DMS 273 (cell line): Measurements from ENCODE around the gene AGPAT3.

Experiments used
- DNase-seq: peaks from one replicate; lab custom pipeline; 2025; ENCODE audit not compliant: unreplicated experiment; lab: John Stamatoyannopoulos, UW

The AGPAT3 gene

GRCh38 chr21:43934716-43935705, 70.0 kb downstream of the AGPAT3 start:
- DNase-seq, result no peak

GRCh38 chr21:43935711-43936110, 70.7 kb downstream of the AGPAT3 start:
- no peak for DNase-seq

- DNase-seq, result no peak
Observed at GRCh38 chr21:43936247-43936967, 71.4 kb downstream of the AGPAT3 start.

GRCh38 chr21:43937051-43937832, 72.2 kb downstream of the AGPAT3 start:
- no peak for DNase-seq

GRCh38 chr21:43937891-43938309, 72.9 kb downstream of the AGPAT3 start:
- no peak for DNase-seq

GRCh38 chr21:43938751-43939442, 73.9 kb downstream of the AGPAT3 start:
- peak; percentile 89 for DNase-seq

- DNase-seq, result no peak
Observed at GRCh38 chr21:43939443-43940328, 74.7 kb downstream of the AGPAT3 start.

- no peak for DNase-seq
Observed at GRCh38 chr21:43940329-43941050, 75.5 kb downstream of the AGPAT3 start.

- DNase-seq, result no peak
Observed at GRCh38 chr21:43942201-43942600, 77.2 kb downstream of the AGPAT3 start.

GRCh38 chr21:43942621-43943020, 77.6 kb downstream of the AGPAT3 start:
- DNase-seq, result no peak

- DNase-seq, result no peak
Observed at GRCh38 chr21:43943512-43944077, 78.6 kb downstream of the AGPAT3 start.

GRCh38 chr21:43944078-43944633, 79.1 kb downstream of the AGPAT3 start:
- DNase-seq, result no peak

GRCh38 chr21:43944757-43945156, 79.7 kb downstream of the AGPAT3 start:
- DNase-seq, result no peak

- DNase-seq, result no peak
Observed at GRCh38 chr21:43948740-43949498, 83.9 kb downstream of the AGPAT3 start.

GRCh38 chr21:43949499-43950208, 84.6 kb downstream of the AGPAT3 start:
- no peak for DNase-seq

- DNase-seq, result no peak
Observed at GRCh38 chr21:43950481-43950880, 85.5 kb downstream of the AGPAT3 start.

GRCh38 chr21:43950936-43951335, 85.9 kb downstream of the AGPAT3 start:
- DNase-seq, result no peak
